Calu3 (cell line): Measurements from ENCODE around the gene FLOT2. TPM values are rescaled to one million over a fixed set of nuclear protein-coding genes. Genes with fewer than 3 reads are reported as not detected.

ENCODE experiments used
- BruUV-seq: library from RNA; stranded (reverse); fragments of 400-500 nt; replicated peaks from 2 replicates; lab custom pipeline; 2021; lab: Mats Ljungman, UMichigan
- CTCF ChIA-PET: fragments of 300-600 bp; sonication (Branson Sonifier 250); formaldehyde crosslinking; loops from one replicate; lab custom pipeline; 2022; ENCODE audit warnings: antibody characterized with exemption; lab: Charles Lee
- DNase-seq: peaks from one replicate; pipeline ENCODE4 v3.0.0; 2022
- H3K27ac Mint-ChIP-seq: one replicate; pipeline ENCODE4 v1.8.0; 2022; ENCODE audit warnings: mixed read lengths; ENCODE audit not compliant: unreplicated experiment
- H3K27me3 Mint-ChIP-seq: one replicate; pipeline ENCODE4 v1.8.0; 2022; ENCODE audit warnings: mixed read lengths; ENCODE audit not compliant: unreplicated experiment
- H3K36me3 Mint-ChIP-seq: one replicate; pipeline ENCODE4 v1.8.0; 2022; ENCODE audit warnings: mild to moderate bottlenecking, moderate library complexity, mixed read lengths; ENCODE audit not compliant: insufficient read depth, unreplicated experiment
- H3K4me1 Mint-ChIP-seq: one replicate; pipeline ENCODE4 v1.8.0; 2022; ENCODE audit warnings: mild to moderate bottlenecking, low read depth, mixed read lengths; ENCODE audit not compliant: unreplicated experiment
- H3K4me3 Mint-ChIP-seq: one replicate; pipeline ENCODE4 v1.8.0; 2022; ENCODE audit warnings: mild to moderate bottlenecking, low read depth, moderate library complexity, mixed read lengths; ENCODE audit not compliant: unreplicated experiment
- H3K9me3 Mint-ChIP-seq: one replicate; pipeline ENCODE4 v1.8.0; 2022; ENCODE audit warnings: low read depth, mixed read lengths; ENCODE audit not compliant: unreplicated experiment
- CTCF ChIP-seq: fragments of 200-600 bp; IDR thresholded peaks from one replicate; pipeline ENCODE4 v1.8.0; 2022; ENCODE audit warnings: antibody characterized with exemption; ENCODE audit not compliant: unreplicated experiment
- intact Hi-C: fragments of 100-400 bp; cut with micrococcal nuclease; formaldehyde crosslinking; loops from one replicate; pipeline ENCODE4 v1.10.0; 2022; ENCODE audit not compliant: unreplicated experiment
- total RNA-seq: library from RNA; stranded (reverse); gene quantifications from 2 replicates; pipeline ENCODE4 v1.2.3, GENCODE V29; 2022

The FLOT2 gene
- total RNA-seq, 1 experiment from 2014 or later = 152 TPM

GRCh38 chr17:28917029-28917428 is 19.5 kb upstream of the FLOT2 start:
- BruUV-seq = no TSS peak
- DNase-seq = no peak
- H3K27me3 Mint-ChIP-seq = no peaks in the 10 kb centered on the region
- peaks cover 7% of the 10 kb centered on the region for H3K4me1 Mint-ChIP-seq
- TF ChIP-seq CTCF = no peak
- no peak overlapping the region for H3K27ac Mint-ChIP-seq
- intact Hi-C loops = no loop called here
- no peak overlapping the region for H3K4me3 Mint-ChIP-seq
- CTCF ChIA-PET = interaction anchor here (0.9 to 1.1 kb wide), 3 partner anchors 20 to 190 kb away, joined by 3 to 8 read pairs (median 3); no protein-coding TSS in a partner anchor
- H3K36me3 Mint-ChIP-seq = peaks cover 48% of the 10 kb centered on the region
- H3K9me3 Mint-ChIP-seq = peaks cover 6% of the 10 kb centered on the region

GRCh38 chr17:28916302-28916934 is 18.9 kb upstream of the FLOT2 start:
- Mint-ChIP-seq H3K9me3 (peaks cover 6% of the 10 kb centered on the region), H3K27me3 (no peaks in the 10 kb centered on the region), H3K4me1 (peaks cover 7% of the 10 kb centered on the region), H3K27ac (no peak overlapping the region), H3K36me3 (peaks cover 48% of the 10 kb centered on the region), H3K4me3 (no peak overlapping the region)
- peak; percentile 46 for DNase-seq
- no TSS peak for BruUV-seq
- CTCF ChIA-PET = interaction anchor here (0.9 to 1.1 kb wide), 3 partner anchors 21 to 189 kb away, joined by 3 to 8 read pairs (median 3); no protein-coding TSS in a partner anchor
- intact Hi-C loops = no loop called here
- peak; percentile 60 for TF ChIP-seq CTCF

GRCh38 chr17:28912938-28913333 is 15.4 kb upstream of the FLOT2 start:
- no peak for TF ChIP-seq CTCF
- Mint-ChIP-seq H3K36me3 (peaks cover 49% of the 10 kb centered on the region), H3K4me3 (no peak overlapping the region), H3K9me3 (peaks cover 6% of the 10 kb centered on the region), H3K27ac (peak overlapping the region; percentile 16), H3K27me3 (no peaks in the 10 kb centered on the region), H3K4me1 (peaks cover 7% of the 10 kb centered on the region)
- no peak for DNase-seq
- intact Hi-C loops = no loop called here
- BruUV-seq = TSS peak; percentile 23
- CTCF ChIA-PET = no interaction called here

GRCh38 chr17:28912281-28912937 is 14.9 kb upstream of the FLOT2 start:
- H3K4me3 Mint-ChIP-seq = no peak overlapping the region
- CTCF ChIA-PET = no interaction called here
- no TSS peak for BruUV-seq
- DNase-seq = no peak
- TF ChIP-seq CTCF = peak; percentile 11
- H3K27me3 Mint-ChIP-seq = no peaks in the 10 kb centered on the region
- peaks cover 7% of the 10 kb centered on the region for H3K4me1 Mint-ChIP-seq
- intact Hi-C loops = no loop called here
- peaks cover 49% of the 10 kb centered on the region for H3K36me3 Mint-ChIP-seq
- peaks cover 6% of the 10 kb centered on the region for H3K9me3 Mint-ChIP-seq
- peak overlapping the region; percentile 16 for H3K27ac Mint-ChIP-seq
